HepG2 (cell line): ENCODE measurements around the gene TMEM171.

Source experiments
- ARHGAP35 ChIP-seq: sonication (generic); formaldehyde crosslinking; IDR thresholded peaks from 2 replicates; pipeline ENCODE4 v1.9.0; 2022; ENCODE audit warnings: mild to moderate bottlenecking, inconsistent platforms, moderate library complexity, missing genetic modification reagents, borderline replicate concordance
- ATF2 ChIP-seq: sonication (generic); formaldehyde crosslinking; IDR thresholded peaks from 2 replicates; pipeline ENCODE4 v1.4.0; 2020; ENCODE audit warnings: missing genetic modification reagents
- BHLHE40 ChIP-seq: IDR thresholded peaks from 2 replicates; pipeline ENCODE4 v1.6.1; 2011; ENCODE audit warnings: low read length, improper control_type of control experiment
- CTCF ChIP-seq: sonication (generic); formaldehyde crosslinking; IDR thresholded peaks from 2 replicates; pipeline ENCODE4 v1.5.0; 2020; ENCODE audit warnings: mild to moderate bottlenecking, missing genetic modification reagents, moderate library complexity
- FOXA1 ChIP-seq, 2 experiments: fragments of 450-650 bp in 1 of 2; sonication (generic) in 1 of 2; formaldehyde crosslinking in 1 of 2; IDR thresholded peaks; 2 replicates each; pipeline versions ENCODE4 v1.4.0 to v1.6.1; 2016 to 2020; ENCODE audit warnings: missing genetic modification reagents in 1 of 2
- GMEB1 ChIP-seq: sonication (generic); formaldehyde crosslinking; IDR thresholded peaks from 2 replicates; pipeline ENCODE4 v1.5.1; 2020; ENCODE audit warnings: missing genetic modification reagents, mild to moderate bottlenecking, borderline replicate concordance
- KLF16 ChIP-seq, 2 experiments: sonication (generic) in 1 of 2; formaldehyde crosslinking in 1 of 2; IDR thresholded peaks; 2 replicates each; pipeline versions ENCODE4 v1.6.1 to v1.8.0; 2016 to 2023; ENCODE audit warnings: missing genetic modification reagents in 2 of 2, missing compliant biosample characterization in 1 of 2
- MAX ChIP-seq: IDR thresholded peaks from 2 replicates; pipeline ENCODE4 v1.6.1; 2012; ENCODE audit warnings: inconsistent platforms
- PHF8 ChIP-seq: sonication (generic); formaldehyde crosslinking; IDR thresholded peaks from 2 replicates; pipeline ENCODE4 v1.5.0; 2020; ENCODE audit warnings: missing genetic modification reagents
- RFX1 ChIP-seq: fragments of 450-650 bp; IDR thresholded peaks from 2 replicates; pipeline ENCODE4 v1.6.1; 2017
- TFE3 ChIP-seq: IDR thresholded peaks from 2 replicates; pipeline ENCODE4 v1.6.1; 2016
- ZBTB26 ChIP-seq: IDR thresholded peaks from 2 replicates; pipeline ENCODE4 v1.6.1; 2016; ENCODE audit warnings: missing compliant biosample characterization, missing genetic modification reagents, borderline replicate concordance
- ZNF570 ChIP-seq: sonication (generic); formaldehyde crosslinking; IDR thresholded peaks from 2 replicates; pipeline ENCODE4 v1.4.0; 2020; ENCODE audit warnings: mild to moderate bottlenecking, missing genetic modification reagents, borderline replicate concordance
- ZNF615 ChIP-seq: sonication (generic); formaldehyde crosslinking; IDR thresholded peaks from 2 replicates; pipeline ENCODE4 v1.5.0; 2020; ENCODE audit warnings: mild to moderate bottlenecking, missing genetic modification reagents, borderline replicate concordance

- no peak for TF ChIP-seq CTCF (CRISPR knock-in tag)
- TF ChIP-seq BHLHE40 = no peak
- no peak for TF ChIP-seq ATF2 (CRISPR knock-in tag)
- no peak for TF ChIP-seq MAX
- no peak for TF ChIP-seq PHF8
- TF ChIP-seq ZNF570 = no peak
- no peak for TF ChIP-seq ZNF615 (CRISPR knock-in tag)
- TF ChIP-seq ARHGAP35 (CRISPR knock-in tag) = no peak
- TF ChIP-seq RFX1 = no peak
- TF ChIP-seq KLF16 (CRISPR knock-in tag; IDR thresholded peaks at IDR 0.05) = no peak
- TF ChIP-seq FOXA1 (IDR thresholded peaks at IDR 0.05) = no peak
- no peak for TF ChIP-seq FOXA1 (CRISPR knock-in tag; IDR thresholded peaks at IDR 0.05)
- no peak for TF ChIP-seq TFE3
- TF ChIP-seq ZBTB26 (CRISPR knock-in tag) = no peak
- TF ChIP-seq GMEB1 (CRISPR knock-in tag) = no peak
These were observed 8.8 kb upstream of the TMEM171 start for GRCh38 chr5:73111536-73111935.
